Astrocyte (in vitro differentiated cells and primary cell): ENCODE data around the gene SH3TC2. TPM values are rescaled to one million over a fixed set of nuclear protein-coding genes. Genes with fewer than 3 reads are reported as not detected.

Experiments
- DNase-seq: peaks from one replicate; pipeline ENCODE4 v3.0.0-alpha.2; 2010; ENCODE audit warnings: low read depth
- FAIRE-seq: peaks from 2 replicates; lab custom pipeline; 2011; peaks lifted over from hg19 to GRCh38; lab: Jason Lieb, UNC
- H2AFZ ChIP-seq: 2 replicates; pipeline ENCODE4 v1.6.0; 2012; ENCODE audit warnings: low read depth, low read length, inconsistent platforms
- H3K27ac ChIP-seq: 2 replicates; pipeline ENCODE4 v1.5.1; 2011; ENCODE audit warnings: low read depth, low read length, inconsistent platforms
- H3K27me3 ChIP-seq: 2 replicates; pipeline ENCODE4 v1.6.0; 2011; ENCODE audit warnings: low read length, inconsistent platforms; ENCODE audit not compliant: insufficient read depth
- H3K36me3 ChIP-seq: 2 replicates; pipeline ENCODE4 v1.5.1; 2011; ENCODE audit warnings: low read length, inconsistent platforms; ENCODE audit not compliant: insufficient read depth
- H3K4me1 ChIP-seq: 2 replicates; pipeline ENCODE4 v1.5.1; 2011; ENCODE audit warnings: low read length, inconsistent platforms; ENCODE audit not compliant: insufficient read depth
- H3K4me2 ChIP-seq: 2 replicates; pipeline ENCODE4 v1.6.0; 2012; ENCODE audit warnings: low read length, inconsistent platforms
- H3K4me3 ChIP-seq: 2 replicates; pipeline ENCODE4 v1.5.1; 2011; ENCODE audit warnings: low read depth, mild to moderate bottlenecking, low read length, inconsistent platforms; ENCODE audit not compliant: insufficient read depth
- H3K79me2 ChIP-seq: 2 replicates; pipeline ENCODE4 v1.6.0; 2012; ENCODE audit warnings: mild to moderate bottlenecking, low read length, inconsistent platforms; ENCODE audit not compliant: insufficient read depth
- H3K9ac ChIP-seq: 2 replicates; pipeline ENCODE4 v1.6.0; 2012; ENCODE audit warnings: mild to moderate bottlenecking, low read length, inconsistent platforms
- H3K9me3 ChIP-seq: 2 replicates; pipeline ENCODE4 v1.5.1; 2012; ENCODE audit warnings: low read depth, mild to moderate bottlenecking, low read length, inconsistent platforms; ENCODE audit not compliant: insufficient read depth
- H4K20me1 ChIP-seq: 2 replicates; pipeline ENCODE4 v1.6.0; 2012; ENCODE audit warnings: low read length, inconsistent platforms; ENCODE audit not compliant: insufficient read depth
- H3K27ac Mint-ChIP-seq: one replicate; pipeline ENCODE4 v1.8.0; 2021; ENCODE audit warnings: mild to moderate bottlenecking, mixed read lengths; ENCODE audit not compliant: unreplicated experiment
- H3K27me3 Mint-ChIP-seq: one replicate; pipeline ENCODE4 v1.8.0; 2021; ENCODE audit warnings: low read depth, mixed read lengths; ENCODE audit not compliant: unreplicated experiment
- H3K36me3 Mint-ChIP-seq: one replicate; pipeline ENCODE4 v1.8.0; 2021; ENCODE audit warnings: low read depth, mixed read lengths; ENCODE audit not compliant: unreplicated experiment
- H3K4me1 Mint-ChIP-seq: one replicate; pipeline ENCODE4 v1.8.0; 2021; ENCODE audit warnings: low read depth, mixed read lengths; ENCODE audit not compliant: unreplicated experiment
- H3K4me3 Mint-ChIP-seq: one replicate; pipeline ENCODE4 v1.8.0; 2021; ENCODE audit warnings: mild to moderate bottlenecking, moderate library complexity, mixed read lengths; ENCODE audit not compliant: unreplicated experiment
- H3K9me3 Mint-ChIP-seq: one replicate; pipeline ENCODE4 v1.8.0; 2021; ENCODE audit warnings: mild to moderate bottlenecking, mixed read lengths; ENCODE audit not compliant: unreplicated experiment
- EZH2 ChIP-seq: IDR thresholded peaks from 2 replicates; pipeline ENCODE4 v1.6.1; 2012; ENCODE audit warnings: mild to moderate bottlenecking, low read length, inconsistent platforms; ENCODE audit not compliant: insufficient read depth
- total RNA-seq: library from RNA; stranded (reverse); gene quantifications from 2 replicates; pipeline ENCODE4 v1.2.1, GENCODE V29; 2021
- TF ChIP-seq, protein P1 (sequence below): IDR thresholded peaks from 2 replicates; pipeline ENCODE4 v1.5.1; 2011; ENCODE audit warnings: low read depth, mild to moderate bottlenecking, inconsistent platforms, low read length, moderate library complexity; ENCODE audit not compliant: insufficient read depth

SH3TC2 gene
- total RNA-seq, 1 donor from 2014 or later, result 2.6 TPM

- no peaks in the 10 kb centered on the region for H3K79me2 ChIP-seq
- H2AFZ ChIP-seq, result no peak overlapping the region
- Mint-ChIP-seq H3K27ac (no peak overlapping the region), H3K9me3 (no peaks in the 10 kb centered on the region), H3K27me3 (peaks cover 18% of the 10 kb centered on the region), H3K4me3 (no peak overlapping the region), H3K4me1 (peaks cover 3% of the 10 kb centered on the region), H3K36me3 (no peaks in the 10 kb centered on the region)
- H3K4me3 ChIP-seq, result no peak overlapping the region
- peaks cover 22% of the 10 kb centered on the region for H3K27me3 ChIP-seq
- TF ChIP-seq EZH2, result no peak
- TF ChIP-seq, protein P1, sequence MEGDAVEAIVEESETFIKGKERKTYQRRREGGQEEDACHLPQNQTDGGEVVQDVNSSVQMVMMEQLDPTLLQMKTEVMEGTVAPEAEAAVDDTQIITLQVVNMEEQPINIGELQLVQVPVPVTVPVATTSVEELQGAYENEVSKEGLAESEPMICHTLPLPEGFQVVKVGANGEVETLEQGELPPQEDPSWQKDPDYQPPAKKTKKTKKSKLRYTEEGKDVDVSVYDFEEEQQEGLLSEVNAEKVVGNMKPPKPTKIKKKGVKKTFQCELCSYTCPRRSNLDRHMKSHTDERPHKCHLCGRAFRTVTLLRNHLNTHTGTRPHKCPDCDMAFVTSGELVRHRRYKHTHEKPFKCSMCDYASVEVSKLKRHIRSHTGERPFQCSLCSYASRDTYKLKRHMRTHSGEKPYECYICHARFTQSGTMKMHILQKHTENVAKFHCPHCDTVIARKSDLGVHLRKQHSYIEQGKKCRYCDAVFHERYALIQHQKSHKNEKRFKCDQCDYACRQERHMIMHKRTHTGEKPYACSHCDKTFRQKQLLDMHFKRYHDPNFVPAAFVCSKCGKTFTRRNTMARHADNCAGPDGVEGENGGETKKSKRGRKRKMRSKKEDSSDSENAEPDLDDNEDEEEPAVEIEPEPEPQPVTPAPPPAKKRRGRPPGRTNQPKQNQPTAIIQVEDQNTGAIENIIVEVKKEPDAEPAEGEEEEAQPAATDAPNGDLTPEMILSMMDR, result no peak
- DNase-seq, result no peak
- no peaks in the 10 kb centered on the region for H3K4me1 ChIP-seq
- no peak overlapping the region for H3K27ac ChIP-seq
- no peaks in the 10 kb centered on the region for H3K36me3 ChIP-seq
- no peak overlapping the region for H3K4me2 ChIP-seq
- no peak for FAIRE-seq
- no peaks in the 10 kb centered on the region for H4K20me1 ChIP-seq
- H3K9me3 ChIP-seq, result no peaks in the 10 kb centered on the region
- H3K9ac ChIP-seq, result no peak overlapping the region
Observed at GRCh38 chr5:148995791-148996190, 67.1 kb downstream of the SH3TC2 start.

- no peak overlapping the region for H3K27ac ChIP-seq
- H3K4me2 ChIP-seq, result no peak overlapping the region
- no peak overlapping the region for H3K9ac ChIP-seq
- H4K20me1 ChIP-seq, result no peaks in the 10 kb centered on the region
- no peak overlapping the region for H2AFZ ChIP-seq
- no peak overlapping the region for H3K4me3 ChIP-seq
- FAIRE-seq (peak; percentile 47), DNase-seq (no peak)
- H3K27me3 Mint-ChIP-seq, result peaks cover 2% of the 10 kb centered on the region
- TF ChIP-seq, protein P1, result no peak
- TF ChIP-seq EZH2, result no peak
- H3K4me3 Mint-ChIP-seq, result no peak overlapping the region
- no peak overlapping the region for H3K27ac Mint-ChIP-seq
- no peaks in the 10 kb centered on the region for H3K9me3 Mint-ChIP-seq
- no peaks in the 10 kb centered on the region for H3K9me3 ChIP-seq
- H3K27me3 ChIP-seq, result peaks cover 10% of the 10 kb centered on the region
- peaks cover 3% of the 10 kb centered on the region for H3K4me1 Mint-ChIP-seq
- H3K79me2 ChIP-seq, result no peaks in the 10 kb centered on the region
- no peaks in the 10 kb centered on the region for H3K4me1 ChIP-seq
- no peaks in the 10 kb centered on the region for H3K36me3 Mint-ChIP-seq
- no peaks in the 10 kb centered on the region for H3K36me3 ChIP-seq
Observed at GRCh38 chr5:148993283-148993936, 69.5 kb downstream of the SH3TC2 start.

DNA sequence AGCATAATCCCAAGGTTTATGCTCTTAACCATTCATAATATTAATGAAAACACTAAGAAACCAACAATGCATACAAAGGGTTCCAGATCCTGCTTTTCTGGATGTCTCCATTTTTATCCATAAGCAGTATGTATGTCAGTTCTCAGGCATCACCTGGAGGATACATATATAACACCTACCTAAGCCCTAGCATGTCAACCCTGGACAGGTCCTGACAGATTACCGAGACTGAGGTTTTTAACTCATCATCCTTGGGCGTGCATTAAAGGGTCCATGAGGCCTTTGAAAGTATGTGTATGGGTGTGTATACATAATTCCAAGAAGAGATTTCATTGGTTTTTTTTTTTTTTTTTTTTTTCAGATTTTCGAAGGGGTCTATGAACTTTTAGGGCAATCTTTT is 70.6 kb downstream of the SH3TC2 start:
- no peak overlapping the region for H3K27ac ChIP-seq
- FAIRE-seq, result no peak
- H3K4me1 Mint-ChIP-seq, result peaks cover 12% of the 10 kb centered on the region

More for the DNA sequence above, 70.6 kb downstream of the SH3TC2 start:
- H3K27ac Mint-ChIP-seq, result no peak overlapping the region
- no peaks in the 10 kb centered on the region for H3K36me3 Mint-ChIP-seq
- Histone ChIP-seq H3K4me3 (no peak overlapping the region), H3K4me2 (no peak overlapping the region), H3K4me1 (peaks cover 4% of the 10 kb centered on the region), H3K9me3 (no peaks in the 10 kb centered on the region), H3K9ac (no peak overlapping the region), H3K36me3 (no peaks in the 10 kb centered on the region), H3K79me2 (no peaks in the 10 kb centered on the region), H4K20me1 (no peaks in the 10 kb centered on the region), H2AFZ (no peak overlapping the region), H3K27me3 (peaks cover 8% of the 10 kb centered on the region)
- no peak for DNase-seq
- no peak overlapping the region for H3K4me3 Mint-ChIP-seq
- no peak for TF ChIP-seq EZH2
- TF ChIP-seq, protein P1, result no peak
- no peaks in the 10 kb centered on the region for H3K27me3 Mint-ChIP-seq
- no peaks in the 10 kb centered on the region for H3K9me3 Mint-ChIP-seq
